HepG2 (cell line): ENCODE measurements around the gene GDNF. TPM values are rescaled to one million over a fixed set of nuclear protein-coding genes. Genes with fewer than 3 reads are reported as not detected.

Experiments used
- ATAC-seq: fragments of 200-7000 bp; cut with Tn5 transposase; 3 replicates; pipeline ENCODE4 v1.9.1; 2020; ENCODE audit warnings: mild to moderate bottlenecking, moderate library complexity
- BruUV-seq: library from RNA; stranded (reverse); fragments of 400-500 nt; replicated peaks from 2 replicates; lab custom pipeline; 2021; lab: Mats Ljungman, UMichigan
- CTCF ChIA-PET: fragments of 300-600 bp; formaldehyde crosslinking; extraction: SDS; loops from one replicate; lab custom pipeline; 2021; ENCODE audit warnings: low total read pairs, inconsistent platforms, low intra/inter-chr PET ratio; lab: Yijun Ruan, JAX
- POLR2A ChIA-PET: fragments of 350-600 bp; sonication (Branson Sonifier 250); formaldehyde crosslinking; loops from one replicate; lab custom pipeline; 2020; ENCODE audit warnings: antibody characterized with exemption, inconsistent platforms; lab: Yijun Ruan, JAX
- DNase-seq: peaks from one replicate; pipeline ENCODE4 v3.0.0-alpha.2; 2015; ENCODE audit warnings: low spot score
- FAIRE-seq: peaks from 3 replicates; lab custom pipeline; 2011; peaks lifted over from hg19 to GRCh38; lab: Jason Lieb, UNC
- H2AFZ ChIP-seq: one replicate; pipeline ENCODE4 v1.6.1; 2011; ENCODE audit warnings: low read length, inconsistent platforms
- H3K27ac ChIP-seq: fragments of 300-600 bp; 3 replicates; pipeline ENCODE4 v1.8.0; 2011; ENCODE audit warnings: mixed run types, mild to moderate bottlenecking, mixed read lengths, low read length, inconsistent platforms; ENCODE audit not compliant: insufficient read depth; ENCODE audit errors: extremely low read length
- H3K27me3 ChIP-seq, 2 experiments: fragments of 200-600 bp in 1 of 2; 2 replicates in 1 of 2; 3 replicates in 1 of 2; pipeline versions ENCODE4 v1.6.0 to v1.8.0; 2011; ENCODE audit warnings: low read length in 2 of 2, mild to moderate bottlenecking in 2 of 2, moderate library complexity in 2 of 2, inconsistent platforms in 1 of 2; ENCODE audit not compliant: insufficient read depth in 2 of 2, control insufficient read depth in 1 of 2
- H3K36me3 ChIP-seq, 2 experiments: fragments of 200-600 bp in 1 of 2; replicated peaks in 1 of 2; 2 replicates in 1 of 2; 3 replicates in 1 of 2; pipeline versions ENCODE4 v1.5.1 to v1.8.0; 2011; ENCODE audit warnings: low read length in 2 of 2, inconsistent platforms in 1 of 2; ENCODE audit not compliant: insufficient read depth in 2 of 2, control insufficient read depth in 1 of 2
- H3K4me1 ChIP-seq: 2 replicates; pipeline ENCODE4 v1.5.1; 2012; ENCODE audit warnings: low read length, inconsistent platforms; ENCODE audit not compliant: insufficient read depth
- H3K4me2 ChIP-seq: 2 replicates; pipeline ENCODE4 v1.6.0; 2011; ENCODE audit warnings: low read depth, low read length, inconsistent platforms
- H3K4me3 ChIP-seq, 3 experiments: fragments of 200-600 bp in 1 of 3; sonication (generic), shearing (Covaris generic) in 1 of 3; replicated peaks in 1 of 3; 2 replicates each; pipeline ENCODE4 v1.5.1; 2011 to 2016; ENCODE audit warnings: low read length in 3 of 3, inconsistent platforms in 2 of 3, low read depth in 2 of 3, mild to moderate bottlenecking in 2 of 3, control low read depth in 1 of 3, mixed read lengths in 1 of 3; ENCODE audit not compliant: insufficient read depth in 1 of 3
- H3K79me2 ChIP-seq: one replicate; pipeline ENCODE4 v1.6.1; 2011; ENCODE audit warnings: low read length, inconsistent platforms; ENCODE audit not compliant: insufficient read depth
- H3K9ac ChIP-seq: 2 replicates; pipeline ENCODE4 v1.6.0; 2011; ENCODE audit warnings: mild to moderate bottlenecking, low read depth, low read length, inconsistent platforms; ENCODE audit not compliant: insufficient read depth
- H3K9me3 ChIP-seq: 2 replicates; pipeline ENCODE4 v1.5.1; 2012; ENCODE audit warnings: mild to moderate bottlenecking, low read length
- H4K20me1 ChIP-seq: 2 replicates; pipeline ENCODE4 v1.6.0; 2011; ENCODE audit warnings: inconsistent platforms, mild to moderate bottlenecking, low read length, moderate library complexity; ENCODE audit not compliant: insufficient read depth
- AGO1 ChIP-seq: fragments of 200-400 bp; formaldehyde crosslinking; IDR thresholded peaks from 2 replicates; pipeline ENCODE4 v1.6.1; 2017; ENCODE audit warnings: mild to moderate bottlenecking, low read depth, low read length, moderate library complexity; ENCODE audit not compliant: poor library complexity, severe bottlenecking
- WGBS: methylation state at CpG from one replicate; pipeline ENCODE4 v1.1.6; 2017; ENCODE audit warnings: low lambda C conversion rate; 5-methylcytosine and 5-hydroxymethylcytosine counted together
- in situ Hi-C: cut with HindIII; loops from 2 replicates; pipeline ENCODE4 v1.10.0; 2017; ENCODE audit warnings: low pct_unique_long_range_greater_than_20kb; ENCODE audit not compliant: extremely low pct_ligation_motif_present
- intact Hi-C: fragments of 100-400 bp; cut with micrococcal nuclease; formaldehyde crosslinking; loops from one replicate; pipeline ENCODE4 v1.10.0; 2022; ENCODE audit not compliant: unreplicated experiment
- polyA plus RNA-seq, 8 experiments: library from polyadenylated mRNA; depleted of rRNA in 3 of 8; stranded (reverse) in 7 of 8; unstranded in 1 of 8; fragments of >200 nt; fragmentation: Illumina TruSeq in 4 of 8; extraction: Trizol in 4 of 8; gene quantifications; 2 replicates each; pipeline versions ENCODE4 v1.2.1 to v1.2.3, GENCODE V29; 2011 to 2016; ENCODE audit warnings: low read depth in 4 of 8, missing spikeins in 1 of 8, mixed read lengths in 1 of 8; ENCODE audit not compliant: insufficient read depth in 1 of 8
- total RNA-seq, 5 experiments: library from RNA; depleted of rRNA; stranded (reverse); fragments of >200 nt; fragmentation: Illumina TruSeq; extraction: Trizol; gene quantifications; 2 replicates each; pipeline ENCODE4 v1.2.3, GENCODE V29; 2016; ENCODE audit warnings: low read depth in 1 of 5
- TF ChIP-seq, protein P1 (sequence below): sonication (generic); formaldehyde crosslinking; IDR thresholded peaks from 2 replicates; pipeline ENCODE4 v1.4.0; 2020; ENCODE audit warnings: missing genetic modification reagents, borderline replicate concordance
- TF ChIP-seq, protein P2 (sequence below): sonication (generic); formaldehyde crosslinking; IDR thresholded peaks from 2 replicates; pipeline ENCODE4 v1.4.0; 2020; ENCODE audit warnings: missing genetic modification reagents

GDNF gene
- total and polyA plus RNA-seq, 2 of the 13 experiments (the other 11 are each of a cell fraction or from before 2014, with no cell fraction given): 0.24 to 0.46 TPM

- H3K27ac ChIP-seq: no peak overlapping the region
- no peak overlapping the region for H3K9ac ChIP-seq
- POLR2A ChIA-PET: no interaction called here
- ATAC-seq: no peak
- DNase-seq: no peak
- H3K4me1 ChIP-seq: peaks cover 1% of the 10 kb centered on the region
- in situ Hi-C loops: no loop called here
- no peaks in the 10 kb centered on the region for H3K79me2 ChIP-seq
- H3K9me3 ChIP-seq: no peaks in the 10 kb centered on the region
- intact Hi-C loops: no loop called here
- no peak overlapping the region for H3K4me3 ChIP-seq
- H2AFZ ChIP-seq: no peak overlapping the region
- H3K4me2 ChIP-seq: no peak overlapping the region
- H3K36me3 ChIP-seq: no peaks in the 10 kb centered on the region
- TF ChIP-seq AGO1: no peak
- TF ChIP-seq, protein P1, sequence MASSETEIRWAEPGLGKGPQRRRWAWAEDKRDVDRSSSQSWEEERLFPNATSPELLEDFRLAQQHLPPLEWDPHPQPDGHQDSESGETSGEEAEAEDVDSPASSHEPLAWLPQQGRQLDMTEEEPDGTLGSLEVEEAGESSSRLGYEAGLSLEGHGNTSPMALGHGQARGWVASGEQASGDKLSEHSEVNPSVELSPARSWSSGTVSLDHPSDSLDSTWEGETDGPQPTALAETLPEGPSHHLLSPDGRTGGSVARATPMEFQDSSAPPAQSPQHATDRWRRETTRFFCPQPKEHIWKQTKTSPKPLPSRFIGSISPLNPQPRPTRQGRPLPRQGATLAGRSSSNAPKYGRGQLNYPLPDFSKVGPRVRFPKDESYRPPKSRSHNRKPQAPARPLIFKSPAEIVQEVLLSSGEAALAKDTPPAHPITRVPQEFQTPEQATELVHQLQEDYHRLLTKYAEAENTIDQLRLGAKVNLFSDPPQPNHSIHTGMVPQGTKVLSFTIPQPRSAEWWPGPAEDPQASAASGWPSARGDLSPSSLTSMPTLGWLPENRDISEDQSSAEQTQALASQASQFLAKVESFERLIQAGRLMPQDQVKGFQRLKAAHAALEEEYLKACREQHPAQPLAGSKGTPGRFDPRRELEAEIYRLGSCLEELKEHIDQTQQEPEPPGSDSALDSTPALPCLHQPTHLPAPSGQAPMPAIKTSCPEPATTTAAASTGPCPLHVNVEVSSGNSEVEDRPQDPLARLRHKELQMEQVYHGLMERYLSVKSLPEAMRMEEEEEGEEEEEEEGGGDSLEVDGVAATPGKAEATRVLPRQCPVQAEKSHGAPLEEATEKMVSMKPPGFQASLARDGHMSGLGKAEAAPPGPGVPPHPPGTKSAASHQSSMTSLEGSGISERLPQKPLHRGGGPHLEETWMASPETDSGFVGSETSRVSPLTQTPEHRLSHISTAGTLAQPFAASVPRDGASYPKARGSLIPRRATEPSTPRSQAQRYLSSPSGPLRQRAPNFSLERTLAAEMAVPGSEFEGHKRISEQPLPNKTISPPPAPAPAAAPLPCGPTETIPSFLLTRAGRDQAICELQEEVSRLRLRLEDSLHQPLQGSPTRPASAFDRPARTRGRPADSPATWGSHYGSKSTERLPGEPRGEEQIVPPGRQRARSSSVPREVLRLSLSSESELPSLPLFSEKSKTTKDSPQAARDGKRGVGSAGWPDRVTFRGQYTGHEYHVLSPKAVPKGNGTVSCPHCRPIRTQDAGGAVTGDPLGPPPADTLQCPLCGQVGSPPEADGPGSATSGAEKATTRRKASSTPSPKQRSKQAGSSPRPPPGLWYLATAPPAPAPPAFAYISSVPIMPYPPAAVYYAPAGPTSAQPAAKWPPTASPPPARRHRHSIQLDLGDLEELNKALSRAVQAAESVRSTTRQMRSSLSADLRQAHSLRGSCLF (CRISPR knock-in tag): no peak
- TF ChIP-seq, protein P2, sequence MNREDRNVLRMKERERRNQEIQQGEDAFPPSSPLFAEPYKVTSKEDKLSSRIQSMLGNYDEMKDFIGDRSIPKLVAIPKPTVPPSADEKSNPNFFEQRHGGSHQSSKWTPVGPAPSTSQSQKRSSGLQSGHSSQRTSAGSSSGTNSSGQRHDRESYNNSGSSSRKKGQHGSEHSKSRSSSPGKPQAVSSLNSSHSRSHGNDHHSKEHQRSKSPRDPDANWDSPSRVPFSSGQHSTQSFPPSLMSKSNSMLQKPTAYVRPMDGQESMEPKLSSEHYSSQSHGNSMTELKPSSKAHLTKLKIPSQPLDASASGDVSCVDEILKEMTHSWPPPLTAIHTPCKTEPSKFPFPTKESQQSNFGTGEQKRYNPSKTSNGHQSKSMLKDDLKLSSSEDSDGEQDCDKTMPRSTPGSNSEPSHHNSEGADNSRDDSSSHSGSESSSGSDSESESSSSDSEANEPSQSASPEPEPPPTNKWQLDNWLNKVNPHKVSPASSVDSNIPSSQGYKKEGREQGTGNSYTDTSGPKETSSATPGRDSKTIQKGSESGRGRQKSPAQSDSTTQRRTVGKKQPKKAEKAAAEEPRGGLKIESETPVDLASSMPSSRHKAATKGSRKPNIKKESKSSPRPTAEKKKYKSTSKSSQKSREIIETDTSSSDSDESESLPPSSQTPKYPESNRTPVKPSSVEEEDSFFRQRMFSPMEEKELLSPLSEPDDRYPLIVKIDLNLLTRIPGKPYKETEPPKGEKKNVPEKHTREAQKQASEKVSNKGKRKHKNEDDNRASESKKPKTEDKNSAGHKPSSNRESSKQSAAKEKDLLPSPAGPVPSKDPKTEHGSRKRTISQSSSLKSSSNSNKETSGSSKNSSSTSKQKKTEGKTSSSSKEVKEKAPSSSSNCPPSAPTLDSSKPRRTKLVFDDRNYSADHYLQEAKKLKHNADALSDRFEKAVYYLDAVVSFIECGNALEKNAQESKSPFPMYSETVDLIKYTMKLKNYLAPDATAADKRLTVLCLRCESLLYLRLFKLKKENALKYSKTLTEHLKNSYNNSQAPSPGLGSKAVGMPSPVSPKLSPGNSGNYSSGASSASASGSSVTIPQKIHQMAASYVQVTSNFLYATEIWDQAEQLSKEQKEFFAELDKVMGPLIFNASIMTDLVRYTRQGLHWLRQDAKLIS (CRISPR knock-in tag): no peak
- peaks cover 0 to 1% of the 10 kb centered on the region in 2 experiments; a peak in 1 of 5 replicates for H3K27me3 ChIP-seq
- no TSS peak for BruUV-seq
- no peak for FAIRE-seq
- no peaks in the 10 kb centered on the region for H4K20me1 ChIP-seq
- CTCF ChIA-PET: no interaction called here
- WGBS: 3% methylated on average over 2 of the region's 2 CpGs
Observed at GRCh38 chr5:37792975-37793631, 46.7 kb downstream of the GDNF start.
